Measurements from ENCODE around the gene OR7C1. TPM values are rescaled to one million over a fixed set of nuclear protein-coding genes. Genes with fewer than 3 reads are reported as not detected.
"Not testable (repeated sequence)": the region's sequence is repeated elsewhere in the genome, so short reads cannot be mapped to it uniquely, and the experiment has no call there.

OR7C1 gene
- total and polyA plus RNA-seq, 10 of the 15 experiments (the other 5 are each of a cell fraction or from before 2014, with no cell fraction given): 0.04 to 0.06 TPM; not detected in 8

DNA sequence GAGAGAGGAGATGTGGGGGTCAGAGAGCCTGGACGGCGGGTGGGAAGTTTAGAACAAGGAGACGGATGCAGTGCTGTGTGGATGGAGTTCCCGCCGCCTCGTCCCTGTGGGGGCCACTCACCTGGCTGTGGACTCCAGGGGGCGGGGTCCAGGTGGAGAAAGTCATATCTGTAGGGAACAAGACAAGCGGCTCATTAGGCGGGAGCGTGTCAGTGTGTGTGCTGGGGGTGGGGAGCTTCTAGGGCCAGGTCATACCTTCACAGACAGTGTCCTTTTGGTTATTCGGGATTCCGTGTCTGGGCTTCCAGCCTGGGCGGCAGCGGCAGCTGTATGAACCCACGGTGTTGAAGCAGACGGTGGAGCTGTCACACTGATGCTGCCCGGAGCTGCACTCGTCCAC lies 69.6 kb downstream of the OR7C1 start:
- H3K4me1 ChIP-seq (ENCODE audit: control insufficient read depth, insufficient read depth, low read length); CTCF ChIA-PET; H3K4me3 ChIP-seq; H3K9ac ChIP-seq (ENCODE audit: control insufficient read depth, insufficient read depth, low read length); BruUV-seq (replicated peaks); H3K36me3 ChIP-seq (ENCODE audit: control insufficient read depth in 2 of 2, insufficient read depth in 2 of 2, low read length in 1 of 2); H3K9me3 ChIP-seq (replicated peaks; ENCODE audit: control insufficient read depth, insufficient read depth, low read length); H2AFZ ChIP-seq (ENCODE audit: control insufficient read depth, low read depth, low read length); H3K79me2 ChIP-seq (ENCODE audit: control insufficient read depth, insufficient read depth, low read length); POLR2A ChIA-PET; H4K20me1 ChIP-seq (ENCODE audit: control insufficient read depth, insufficient read depth); SMC1A ChIA-PET (ENCODE audit: uncharacterized antibody, unreplicated experiment); H3K4me2 ChIP-seq (ENCODE audit: control insufficient read depth, insufficient read depth); ATAC-seq; DNase-seq (ENCODE audit: low read depth, low spot score); H3K27ac ChIP-seq (ENCODE audit: control insufficient read depth, insufficient read depth); H3K27me3 ChIP-seq (replicated peaks in 1 of 2; ENCODE audit: control insufficient read depth in 2 of 2, insufficient read depth in 2 of 2, low read length in 1 of 2); intact Hi-C loops (cut with micrococcal nuclease; ENCODE audit: unreplicated experiment); FAIRE-seq: not testable (repeated sequence)
- RAD21 ChIA-PET (ENCODE audit: unreplicated experiment): interaction anchor here (0.6 kb wide), 1 partner anchor 382 kb away, joined by 5 read pairs; no protein-coding TSS in a partner anchor
- in situ Hi-C loops (cut with MboI): loop anchor here (5.0 kb wide), 1 partner anchor 368 kb away; no protein-coding TSS in a partner anchor
- 75% methylated on average over 6 of the region's 18 CpGs for WGBS (ENCODE audit: insufficient coverage, insufficient replicate concordance, low lambda C conversion rate, missing lambda C conversion rate)

DNA sequence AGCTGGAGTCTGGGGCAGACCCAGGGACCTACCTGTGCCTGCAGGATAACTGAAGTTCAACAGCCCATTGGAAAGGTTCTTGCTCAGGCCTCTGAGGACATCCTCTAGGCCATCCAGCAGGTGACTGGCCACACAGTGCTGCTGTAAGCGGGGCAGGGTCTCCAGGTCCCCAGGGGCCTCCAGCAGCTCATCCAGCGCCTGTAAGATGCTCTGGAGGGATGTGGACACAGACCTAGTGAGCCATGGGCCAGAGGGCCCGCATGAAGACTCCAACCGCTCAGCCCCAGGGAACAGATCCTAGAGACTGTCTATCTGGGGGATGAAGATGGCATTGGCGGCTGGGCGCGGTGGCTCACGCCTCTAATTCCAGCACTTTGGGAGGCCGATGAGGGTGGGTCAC lies 70.6 kb downstream of the OR7C1 start:
- ChIA-PET POLR2A (no interaction called here), SMC1A (ENCODE audit: uncharacterized antibody, unreplicated experiment) (interaction anchor here (1.4 kb wide), 1 partner anchor 15 kb away, joined by 3 read pairs; no protein-coding TSS in a partner anchor), RAD21 (ENCODE audit: unreplicated experiment) (no interaction called here), CTCF (no interaction called here)
- WGBS (ENCODE audit: insufficient coverage, insufficient replicate concordance, low lambda C conversion rate, missing lambda C conversion rate): 74% methylated on average over 8 of the region's 9 CpGs
- Histone ChIP-seq H3K4me3 (no peak overlapping the region), H2AFZ (ENCODE audit: control insufficient read depth, low read depth, low read length) (no peak overlapping the region), H3K4me1 (ENCODE audit: control insufficient read depth, insufficient read depth, low read length) (no peaks in the 10 kb centered on the region), H3K79me2 (ENCODE audit: control insufficient read depth, insufficient read depth, low read length) (no peaks in the 10 kb centered on the region), H3K36me3 (ENCODE audit: control insufficient read depth in 2 of 2, insufficient read depth in 2 of 2, low read length in 1 of 2) (no peaks in the 10 kb centered on the region; a peak in 1 of 4 replicates), H3K27ac (ENCODE audit: control insufficient read depth, insufficient read depth) (no peak overlapping the region), H3K27me3 (replicated peaks in 1 of 2; ENCODE audit: control insufficient read depth in 2 of 2, insufficient read depth in 2 of 2, low read length in 1 of 2) (no peaks in the 10 kb centered on the region), H3K9me3 (replicated peaks; ENCODE audit: control insufficient read depth, insufficient read depth, low read length) (no peaks in the 10 kb centered on the region), H3K4me2 (ENCODE audit: control insufficient read depth, insufficient read depth) (no peak overlapping the region), H4K20me1 (ENCODE audit: control insufficient read depth, insufficient read depth) (no peaks in the 10 kb centered on the region), H3K9ac (ENCODE audit: control insufficient read depth, insufficient read depth, low read length) (no peak overlapping the region)
- TF ChIP-seq FOS (IDR thresholded peaks at IDR 0.05; ENCODE audit: borderline replicate concordance, extremely low read depth, insufficient read length) (no peak), SIX5 (IDR thresholded peaks at IDR 0.05; ENCODE audit: low read depth, low read length, severe bottlenecking) (no peak), RUNX3 (IDR thresholded peaks at IDR 0.05; ENCODE audit: low read length) (no peak), ZNF274 (IDR thresholded peaks at IDR 0.05; ENCODE audit: insufficient read depth, insufficient read length) (no peak), NFIC (IDR thresholded peaks at IDR 0.05; ENCODE audit: low read depth, low read length) (no peak), CBX5 (IDR thresholded peaks at IDR 0.05; ENCODE audit: low read depth) (no peak), SREBF1 (IDR thresholded peaks at IDR 0.05; ENCODE audit: low read length) (no peak), NR2C1 (IDR thresholded peaks at IDR 0.05) (no peak), TBL1XR1 (IDR thresholded peaks at IDR 0.05; ENCODE audit: low read depth, low read length) (no peak), EP300 (IDR thresholded peaks at IDR 0.05; ENCODE audit: borderline replicate concordance in 1 of 2, control insufficient read depth in 1 of 2, low read depth in 2 of 2, low read length in 2 of 2) (no peak), CREB1 (IDR thresholded peaks at IDR 0.05; ENCODE audit: low read depth) (no peak), RBBP5 (conservative IDR thresholded peaks at IDR 0.05) (no peak)
- ATAC-seq: no peak
- intact Hi-C loops (cut with micrococcal nuclease; ENCODE audit: unreplicated experiment): no loop called here
- in situ Hi-C loops (cut with MboI): no loop called here
- no peak for DNase-seq (ENCODE audit: low read depth, low spot score)
- BruUV-seq (replicated peaks): no TSS peak
- no peak for FAIRE-seq

All from GM12878 (cell line).